ENCODE results near the gene ADAMTS6. TPM values are rescaled to one million over a fixed set of nuclear protein-coding genes. Genes with fewer than 3 reads are reported as not detected.
"Not testable (repeated sequence)": the region's sequence is repeated elsewhere in the genome, so short reads cannot be mapped to it uniquely, and the experiment has no call there.

The ADAMTS6 gene
- total RNA-seq, 3 donors from 2014 or later = 1.4 to 6.0 (median 3.9) TPM

- Histone ChIP-seq H3K4me3 (no peak overlapping the region), H3K9me3 (no peaks in the 10 kb centered on the region), H3K27me3 (no peaks in the 10 kb centered on the region), H3K4me1 (no peaks in the 10 kb centered on the region), H3K27ac (no peak overlapping the region), H3K36me3 (no peaks in the 10 kb centered on the region)
- intact Hi-C loops (cut with DNase I; ENCODE audit: low total_unique reads) = no loop called here
- TF ChIP-seq POLR2A (IDR thresholded peaks at IDR 0.05) (no peak), POLR2AphosphoS5 (IDR thresholded peaks at IDR 0.05) (no peak)
- TF ChIP-seq, protein P1, sequence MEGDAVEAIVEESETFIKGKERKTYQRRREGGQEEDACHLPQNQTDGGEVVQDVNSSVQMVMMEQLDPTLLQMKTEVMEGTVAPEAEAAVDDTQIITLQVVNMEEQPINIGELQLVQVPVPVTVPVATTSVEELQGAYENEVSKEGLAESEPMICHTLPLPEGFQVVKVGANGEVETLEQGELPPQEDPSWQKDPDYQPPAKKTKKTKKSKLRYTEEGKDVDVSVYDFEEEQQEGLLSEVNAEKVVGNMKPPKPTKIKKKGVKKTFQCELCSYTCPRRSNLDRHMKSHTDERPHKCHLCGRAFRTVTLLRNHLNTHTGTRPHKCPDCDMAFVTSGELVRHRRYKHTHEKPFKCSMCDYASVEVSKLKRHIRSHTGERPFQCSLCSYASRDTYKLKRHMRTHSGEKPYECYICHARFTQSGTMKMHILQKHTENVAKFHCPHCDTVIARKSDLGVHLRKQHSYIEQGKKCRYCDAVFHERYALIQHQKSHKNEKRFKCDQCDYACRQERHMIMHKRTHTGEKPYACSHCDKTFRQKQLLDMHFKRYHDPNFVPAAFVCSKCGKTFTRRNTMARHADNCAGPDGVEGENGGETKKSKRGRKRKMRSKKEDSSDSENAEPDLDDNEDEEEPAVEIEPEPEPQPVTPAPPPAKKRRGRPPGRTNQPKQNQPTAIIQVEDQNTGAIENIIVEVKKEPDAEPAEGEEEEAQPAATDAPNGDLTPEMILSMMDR (IDR thresholded peaks at IDR 0.05) = no peak
- DNase-seq (ENCODE audit: low spot score in 2 of 2) = no peak
Observed at GRCh38 chr5:65190328-65191053, 291.2 kb downstream of the ADAMTS6 start.

DNA sequence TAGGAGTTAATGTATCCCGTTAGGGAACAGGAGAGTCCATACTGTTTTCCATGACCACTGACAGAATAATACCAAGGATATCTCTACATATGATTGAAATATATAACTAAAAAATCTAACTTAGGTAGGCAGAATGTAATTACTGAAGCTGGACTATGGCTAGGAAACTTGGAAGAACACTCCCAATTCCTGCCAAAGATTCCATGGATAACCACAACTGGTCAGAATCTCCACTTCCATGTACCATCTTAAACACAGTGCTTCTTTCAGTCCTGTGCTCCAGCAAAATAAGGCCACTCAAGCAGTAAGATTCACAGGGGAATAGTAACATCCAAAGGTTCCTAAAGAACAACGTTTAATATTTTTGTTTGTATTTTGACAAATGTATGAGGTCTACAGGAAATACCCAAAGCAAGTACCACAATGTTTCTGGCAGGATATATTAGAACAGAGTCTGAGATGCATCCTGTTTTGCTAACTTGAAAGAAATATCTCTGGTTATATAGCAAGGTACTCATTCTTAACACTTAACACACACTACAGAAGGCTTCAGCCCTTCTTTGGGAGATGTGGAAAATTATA is 295.0 kb downstream of the ADAMTS6 start:
- DNase-seq (ENCODE audit: low spot score in 2 of 2) = no peak
- Histone ChIP-seq H3K4me3 (no peak overlapping the region), H3K9me3 (no peaks in the 10 kb centered on the region), H3K27me3 (no peaks in the 10 kb centered on the region), H3K36me3 (no peaks in the 10 kb centered on the region), H3K4me1 (no peaks in the 10 kb centered on the region), H3K27ac (no peak overlapping the region)
- intact Hi-C loops (cut with DNase I; ENCODE audit: low total_unique reads) = no loop called here
- TF ChIP-seq POLR2A (IDR thresholded peaks at IDR 0.05) = no peak
- no peak for TF ChIP-seq POLR2AphosphoS5 (IDR thresholded peaks at IDR 0.05)
- TF ChIP-seq, protein P1 (IDR thresholded peaks at IDR 0.05) = no peak

DNA sequence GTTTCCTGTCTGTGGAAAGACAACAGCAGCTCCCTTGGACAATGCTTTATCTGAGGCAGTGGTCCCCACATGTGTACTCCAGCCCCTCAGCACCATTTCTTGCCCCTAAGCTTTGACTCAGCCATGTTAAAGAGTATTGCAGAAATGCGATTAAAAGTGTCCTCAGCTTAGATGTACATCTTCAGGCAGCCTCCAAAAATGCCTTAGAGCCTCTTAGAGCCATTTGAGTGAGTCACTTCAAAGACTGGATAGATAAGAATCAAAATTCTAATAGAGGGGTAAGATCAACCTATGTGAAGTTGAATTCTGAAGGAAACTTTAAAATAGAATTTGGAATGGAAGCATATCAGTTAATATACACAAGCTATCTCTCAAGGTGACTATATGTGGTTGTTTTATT is 296.3 kb downstream of the ADAMTS6 start:
- H3K36me3 ChIP-seq = no peaks in the 10 kb centered on the region
- TF ChIP-seq POLR2AphosphoS5 (IDR thresholded peaks at IDR 0.05) (no peak), POLR2A (IDR thresholded peaks at IDR 0.05) (no peak)
- TF ChIP-seq, protein P1 (IDR thresholded peaks at IDR 0.05) = no peak
- intact Hi-C loops (cut with DNase I; ENCODE audit: low total_unique reads) = no loop called here

GRCh38 chr5:65184780-65185179 is 296.9 kb downstream of the ADAMTS6 start:
- H3K4me3 ChIP-seq = no peak overlapping the region
- no peaks in the 10 kb centered on the region for H3K36me3 ChIP-seq
- no peak overlapping the region for H3K27ac ChIP-seq
- no peaks in the 10 kb centered on the region for H3K27me3 ChIP-seq
- TF ChIP-seq POLR2A (IDR thresholded peaks at IDR 0.05) = no peak
- TF ChIP-seq, protein P1 (IDR thresholded peaks at IDR 0.05) = no peak
- TF ChIP-seq POLR2AphosphoS5 (IDR thresholded peaks at IDR 0.05) = no peak
- H3K4me1 ChIP-seq = no peaks in the 10 kb centered on the region
- intact Hi-C loops (cut with DNase I; ENCODE audit: low total_unique reads) = no loop called here
- H3K9me3 ChIP-seq = no peaks in the 10 kb centered on the region
- DNase-seq (ENCODE audit: low spot score in 2 of 2) = no peak

More for the DNA sequence above, 296.3 kb downstream of the ADAMTS6 start:
- H3K4me3 ChIP-seq = no peak overlapping the region
- no peak overlapping the region for H3K27ac ChIP-seq
- no peaks in the 10 kb centered on the region for H3K27me3 ChIP-seq
- DNase-seq (ENCODE audit: low spot score in 2 of 2) = no peak
- no peaks in the 10 kb centered on the region for H3K9me3 ChIP-seq
- H3K4me1 ChIP-seq = no peaks in the 10 kb centered on the region

- H3K9me3 ChIP-seq; DNase-seq (ENCODE audit: low spot score in 2 of 2); H3K36me3 ChIP-seq; H3K4me3 ChIP-seq; H3K4me1 ChIP-seq; H3K27ac ChIP-seq; H3K27me3 ChIP-seq; intact Hi-C loops (cut with DNase I; ENCODE audit: low total_unique reads): not testable (repeated sequence)
Observed at GRCh38 chr5:65174231-65174630, 307.5 kb downstream of the ADAMTS6 start.
